GM19238 (cell line): Measurements from ENCODE around the gene ACSM4.
"Not testable (repeated sequence)": the region's sequence is repeated elsewhere in the genome, so short reads cannot be mapped to it uniquely, and the experiment has no call there.

Experiments used
- DNase-seq: peaks from one replicate; pipeline ENCODE4 v3.0.0; 2011; ENCODE audit warnings: low spot score; ENCODE audit not compliant: insufficient read length

ACSM4 gene

GRCh38 chr12:7303772-7304171, at the start of gene ACSM4:
Gene ACSM4 (plus strand): TSS chr12:7304072. CDS start chr12:7304332, 260 bp downstream.
- DNase-seq: no peak

- no peak for DNase-seq
Observed at GRCh38 chr12:7259060-7259459, 44.8 kb upstream of the ACSM4 start.

- DNase-seq: no peak
Observed at GRCh38 chr12:7264538-7264937, 39.3 kb upstream of the ACSM4 start.

GRCh38 chr12:7265251-7265650, 38.6 kb upstream of the ACSM4 start:
- no peak for DNase-seq

- DNase-seq: no peak
Observed at GRCh38 chr12:7269273-7269672, 34.6 kb upstream of the ACSM4 start.

GRCh38 chr12:7271893-7272514, 31.9 kb upstream of the ACSM4 start:
- no peak for DNase-seq

- DNase-seq: not testable (repeated sequence)
Observed at GRCh38 chr12:7275482-7275881, 28.4 kb upstream of the ACSM4 start.

- no peak for DNase-seq
Observed at GRCh38 chr12:7282844-7283243, 21.0 kb upstream of the ACSM4 start.

GRCh38 chr12:7289743-7290142, 14.1 kb upstream of the ACSM4 start:
- DNase-seq: no peak

GRCh38 chr12:7290588-7290987, 13.3 kb upstream of the ACSM4 start:
- DNase-seq: not testable (repeated sequence)

GRCh38 chr12:7292300-7292699, 11.6 kb upstream of the ACSM4 start:
- no peak for DNase-seq

- DNase-seq: no peak
Observed at GRCh38 chr12:7293670-7294069, 10.2 kb upstream of the ACSM4 start.

GRCh38 chr12:7295529-7295928, 8.3 kb upstream of the ACSM4 start:
- DNase-seq: no peak

- DNase-seq: no peak
Observed at GRCh38 chr12:7297865-7298264, 6.0 kb upstream of the ACSM4 start.

- DNase-seq: no peak
Observed at GRCh38 chr12:7302266-7302986, 1.4 kb upstream of the ACSM4 start.

GRCh38 chr12:7303230-7303629, 642 bp upstream of the ACSM4 start:
- DNase-seq: no peak

- DNase-seq: no peak
Observed at GRCh38 chr12:7304456-7304855, 584 bp downstream of the ACSM4 start.

GRCh38 chr12:7310070-7310469, 6.2 kb downstream of the ACSM4 start:
- no peak for DNase-seq

GRCh38 chr12:7319930-7320329, 16.1 kb downstream of the ACSM4 start:
- no peak for DNase-seq

GRCh38 chr12:7321624-7322023, 17.8 kb downstream of the ACSM4 start:
- DNase-seq: no peak

- DNase-seq: no peak
Observed at GRCh38 chr12:7322599-7322998, 18.7 kb downstream of the ACSM4 start.

- no peak for DNase-seq
Observed at GRCh38 chr12:7324176-7324575, 20.3 kb downstream of the ACSM4 start.

- DNase-seq: no peak
Observed at GRCh38 chr12:7327918-7328317, 24.0 kb downstream of the ACSM4 start.
